Testis (tissue), 2 donors: Measurements from ENCODE around the gene CACYBP.

ENCODE experiments used
- POLR2A ChIP-seq: fragments of 450-650 bp; IDR thresholded peaks from one replicate; pipeline ENCODE4 v1.6.1; 2017; ENCODE audit warnings: antibody characterized with exemption, mild to moderate bottlenecking, moderate library complexity
- TF ChIP-seq, protein P1 (sequence below), 3 experiments: fragments of 450-650 bp in 2 of 3; fragments of 200-600 bp in 1 of 3; sonication (generic) in 1 of 3; IDR thresholded peaks; one replicate each; pipeline ENCODE4 v1.5.1; 2016 to 2019; ENCODE audit warnings: antibody characterized with exemption in 3 of 3, mild to moderate bottlenecking in 2 of 3, moderate library complexity in 1 of 3

DNA sequence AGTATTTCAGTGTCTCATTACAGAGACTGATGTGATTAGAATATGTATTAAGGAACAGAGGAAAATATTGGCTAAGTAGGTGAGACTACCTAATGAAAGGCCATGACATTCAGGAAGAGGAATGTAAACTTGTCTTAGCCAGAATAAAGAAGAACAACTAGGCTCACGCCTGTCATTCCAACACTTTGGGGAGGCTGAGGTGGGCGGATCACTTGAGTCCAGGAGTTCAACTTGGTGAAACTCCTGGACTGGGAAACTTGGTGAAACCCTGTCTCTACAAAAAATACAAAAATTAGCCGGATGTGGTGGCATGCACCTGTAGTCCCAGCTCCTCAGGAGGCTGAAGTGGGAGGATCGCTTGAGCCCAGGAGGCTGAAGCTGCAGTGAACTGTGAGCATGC, 14.8 kb upstream of the CACYBP start:
- TF ChIP-seq, protein P1, sequence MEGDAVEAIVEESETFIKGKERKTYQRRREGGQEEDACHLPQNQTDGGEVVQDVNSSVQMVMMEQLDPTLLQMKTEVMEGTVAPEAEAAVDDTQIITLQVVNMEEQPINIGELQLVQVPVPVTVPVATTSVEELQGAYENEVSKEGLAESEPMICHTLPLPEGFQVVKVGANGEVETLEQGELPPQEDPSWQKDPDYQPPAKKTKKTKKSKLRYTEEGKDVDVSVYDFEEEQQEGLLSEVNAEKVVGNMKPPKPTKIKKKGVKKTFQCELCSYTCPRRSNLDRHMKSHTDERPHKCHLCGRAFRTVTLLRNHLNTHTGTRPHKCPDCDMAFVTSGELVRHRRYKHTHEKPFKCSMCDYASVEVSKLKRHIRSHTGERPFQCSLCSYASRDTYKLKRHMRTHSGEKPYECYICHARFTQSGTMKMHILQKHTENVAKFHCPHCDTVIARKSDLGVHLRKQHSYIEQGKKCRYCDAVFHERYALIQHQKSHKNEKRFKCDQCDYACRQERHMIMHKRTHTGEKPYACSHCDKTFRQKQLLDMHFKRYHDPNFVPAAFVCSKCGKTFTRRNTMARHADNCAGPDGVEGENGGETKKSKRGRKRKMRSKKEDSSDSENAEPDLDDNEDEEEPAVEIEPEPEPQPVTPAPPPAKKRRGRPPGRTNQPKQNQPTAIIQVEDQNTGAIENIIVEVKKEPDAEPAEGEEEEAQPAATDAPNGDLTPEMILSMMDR (IDR thresholded peaks at IDR 0.05), result no peak
- TF ChIP-seq POLR2A, result no peak
